GM18909 (cell line): Measurements from ENCODE around the gene CARF.
"Not testable (repeated sequence)": the region's sequence is repeated elsewhere in the genome, so short reads cannot be mapped to it uniquely, and the experiment has no call there.

Source experiments
- ATAC-seq: cut with Tn5 transposase; IDR thresholded peaks from one replicate; pipeline ENCODE4 v1.9.1; 2021; ENCODE audit warnings: mild to moderate bottlenecking; ENCODE audit not compliant: unreplicated experiment, poor library complexity

Gene CARF

DNA sequence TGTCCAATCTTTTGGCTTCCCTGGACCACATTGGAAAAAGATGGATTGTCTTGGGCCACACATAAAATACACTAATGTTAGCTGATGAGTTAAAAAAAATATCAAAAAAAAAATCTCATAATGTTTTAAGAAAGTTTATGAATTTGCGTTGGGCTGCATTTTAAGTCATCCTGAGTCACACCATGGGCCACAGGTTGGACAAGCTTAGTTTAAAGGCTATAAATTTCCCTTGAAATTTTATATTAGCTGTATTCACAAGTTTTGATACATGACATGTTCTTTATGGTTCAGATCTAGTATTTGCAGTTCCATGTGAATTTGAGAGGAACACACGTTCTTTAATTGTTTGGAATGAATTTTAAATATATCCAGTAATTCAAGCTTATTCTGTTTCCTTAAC lies 21.9 kb downstream of the CARF start:
- no peak for ATAC-seq

DNA sequence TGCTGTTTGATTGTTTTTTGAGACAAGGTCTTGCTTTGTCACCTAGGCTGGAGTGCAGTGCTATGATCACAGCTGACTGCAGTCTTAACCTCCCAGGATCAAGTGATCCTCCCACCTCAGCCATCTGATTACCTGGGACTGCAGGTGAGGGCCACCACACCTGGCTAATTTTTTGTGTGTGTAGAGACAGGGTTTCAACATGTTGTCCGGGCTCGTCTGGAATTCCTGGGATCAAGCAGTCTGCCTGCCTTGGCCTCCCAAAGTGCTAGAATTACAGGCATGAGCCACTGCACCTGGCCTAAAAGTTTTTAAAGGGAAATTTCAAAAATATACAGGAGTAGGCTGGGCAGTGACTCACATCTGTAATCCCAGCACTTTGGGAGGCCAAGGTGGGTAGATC lies 22.4 kb downstream of the CARF start:
- no peak for ATAC-seq

DNA sequence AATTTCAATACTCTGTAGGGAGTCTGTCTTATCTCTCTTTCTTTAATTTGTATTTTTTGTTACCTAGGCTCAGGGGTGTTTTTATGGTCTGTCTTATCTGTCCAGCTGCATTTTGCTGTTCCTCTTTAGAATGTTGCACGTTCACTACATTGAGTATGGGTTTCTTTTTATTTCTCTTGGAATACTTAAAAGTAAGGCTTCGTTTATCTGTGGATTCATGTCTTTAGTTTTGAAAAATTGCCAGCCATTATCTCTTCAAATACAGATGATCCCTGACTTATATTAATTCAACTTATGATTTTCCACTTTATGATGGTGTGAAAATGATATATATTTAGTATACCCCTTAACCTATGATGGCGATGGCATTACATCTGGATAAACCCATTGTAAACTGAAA lies 26.9 kb downstream of the CARF start:
- no peak for ATAC-seq

DNA sequence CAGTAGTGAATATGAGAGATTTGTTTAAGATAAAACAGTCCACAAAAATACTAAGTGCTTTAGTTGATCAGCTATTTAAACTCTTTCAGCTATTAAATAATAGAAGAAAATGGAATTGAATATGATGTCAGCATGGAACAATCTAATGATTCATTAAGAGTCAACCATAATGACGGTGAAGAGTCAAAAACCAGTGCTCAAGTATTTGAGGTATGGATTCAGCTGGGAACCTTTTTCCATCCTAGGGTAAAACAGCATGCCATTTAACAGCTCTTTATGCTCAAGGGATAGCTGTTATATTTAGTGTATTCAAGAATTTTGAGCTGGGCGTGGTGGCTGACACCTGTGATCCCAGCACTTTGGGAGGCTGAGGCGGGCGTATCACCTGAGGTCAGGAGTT lies 29.7 kb downstream of the CARF start:
- ATAC-seq = no peak

DNA sequence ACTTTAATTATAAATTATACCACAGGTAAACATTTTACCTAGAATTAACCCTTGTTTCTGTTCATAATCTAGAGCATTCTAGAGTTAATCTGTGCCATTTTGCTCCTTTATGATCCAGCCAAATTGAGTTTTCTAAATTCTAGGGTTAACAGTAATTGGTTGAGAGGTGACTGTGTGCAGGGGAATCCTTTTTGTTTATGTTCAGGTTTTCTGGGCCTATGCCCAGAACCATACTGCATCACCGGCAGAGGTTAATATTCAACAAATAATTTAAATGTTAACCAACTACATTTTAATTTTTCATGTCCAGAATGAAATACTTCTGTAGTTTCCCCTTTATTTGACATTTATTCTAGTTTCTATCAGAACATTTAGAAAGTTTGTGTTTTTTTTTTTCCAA lies 32.3 kb downstream of the CARF start:
- no peak for ATAC-seq

DNA sequence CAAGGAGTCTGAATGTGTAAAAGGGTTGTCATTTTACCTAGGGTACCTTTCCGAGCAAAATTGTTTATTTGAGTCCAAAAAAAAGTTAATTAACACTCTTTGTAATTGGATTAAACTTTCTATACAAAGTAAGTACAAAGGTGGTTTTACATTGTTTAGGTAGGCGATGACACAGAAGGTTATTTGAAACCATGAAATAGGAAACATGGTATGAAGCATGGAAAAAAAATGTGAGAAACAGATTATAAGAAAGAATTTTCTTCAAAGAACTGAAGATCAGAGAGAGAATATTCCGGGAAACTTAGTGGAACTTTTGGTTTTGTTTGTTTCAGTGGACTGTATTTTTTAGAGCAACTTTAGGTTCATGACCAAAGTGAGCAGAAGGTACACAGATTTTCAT lies 32.7 kb downstream of the CARF start:
- no peak for ATAC-seq

DNA sequence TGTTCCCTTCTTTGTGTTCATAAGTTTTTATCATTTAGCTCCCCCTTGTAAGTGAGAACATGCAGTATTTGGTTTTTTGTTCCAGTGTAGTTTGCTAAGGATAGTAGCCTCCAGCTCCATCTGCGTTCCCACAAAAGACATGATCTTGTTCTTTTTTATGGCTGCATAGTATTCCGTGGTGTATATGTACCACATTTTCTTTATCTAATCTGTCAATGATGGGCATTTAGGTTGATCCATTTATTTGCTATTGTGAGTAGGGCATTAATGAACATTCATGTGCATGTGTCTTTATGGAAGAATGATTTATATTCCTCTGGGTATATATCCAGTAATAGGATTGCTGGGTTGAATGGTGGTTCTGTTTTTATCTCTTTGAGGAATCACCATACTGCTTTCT lies 33.4 kb downstream of the CARF start:
- ATAC-seq = no peak

DNA sequence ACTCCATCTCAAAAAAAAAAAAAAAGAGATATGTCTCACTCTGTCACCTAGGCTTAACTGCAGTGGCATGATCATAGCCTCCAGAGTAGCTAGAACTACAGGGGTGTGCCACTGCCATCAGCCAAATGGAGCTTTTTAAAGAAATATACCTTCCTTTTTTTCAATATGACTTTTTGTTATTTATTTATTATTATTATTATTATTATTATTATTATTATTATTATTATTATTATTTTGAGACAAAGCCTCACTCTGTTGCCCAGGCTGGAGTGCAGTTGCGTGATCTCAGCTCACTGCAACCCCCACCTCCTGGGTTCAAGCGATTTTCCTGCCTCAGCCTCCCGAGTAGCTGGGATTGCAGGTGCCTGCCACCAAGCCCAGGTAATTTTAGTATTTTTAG lies 37.3 kb downstream of the CARF start:
- ATAC-seq = not testable (repeated sequence)

DNA sequence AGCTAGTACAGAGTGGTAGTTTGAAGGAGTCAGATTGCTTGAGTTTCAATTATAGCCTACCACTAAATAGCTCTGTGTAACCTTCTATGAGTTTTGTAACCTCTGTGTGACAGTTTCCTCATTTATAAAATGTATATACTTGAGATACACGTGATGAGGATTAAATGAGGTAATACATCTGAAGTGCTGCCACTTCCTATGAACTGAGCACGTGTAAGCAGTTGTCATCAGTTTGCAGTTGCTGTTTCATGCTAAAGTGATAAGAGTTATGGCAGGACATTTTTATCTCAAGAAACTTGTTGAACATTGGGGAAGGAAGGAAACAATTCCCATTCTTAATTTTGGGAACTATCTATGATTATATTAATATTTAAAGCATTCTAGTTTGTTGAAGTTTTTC lies 38.5 kb downstream of the CARF start:
- ATAC-seq = no peak

DNA sequence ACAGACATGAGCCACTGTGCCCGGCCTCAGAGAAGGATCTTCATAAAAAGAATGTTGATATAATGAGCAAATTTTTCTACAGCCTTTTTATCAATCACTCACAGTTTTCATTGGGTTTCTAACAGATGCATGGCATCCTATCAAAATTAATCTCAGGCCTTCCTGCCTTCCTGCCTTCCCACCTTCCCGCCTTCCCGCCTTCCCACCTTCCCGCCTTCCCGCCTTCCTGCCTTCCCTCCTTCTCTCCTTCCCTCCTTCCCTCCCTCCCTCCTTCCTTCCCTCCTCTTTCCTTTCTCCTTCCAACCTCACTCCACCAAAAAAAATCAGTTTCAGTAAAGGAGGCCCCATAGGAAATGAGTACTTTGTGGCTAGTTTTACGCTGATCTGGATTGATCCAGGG lies 48.4 kb downstream of the CARF start:
- ATAC-seq = no peak

DNA sequence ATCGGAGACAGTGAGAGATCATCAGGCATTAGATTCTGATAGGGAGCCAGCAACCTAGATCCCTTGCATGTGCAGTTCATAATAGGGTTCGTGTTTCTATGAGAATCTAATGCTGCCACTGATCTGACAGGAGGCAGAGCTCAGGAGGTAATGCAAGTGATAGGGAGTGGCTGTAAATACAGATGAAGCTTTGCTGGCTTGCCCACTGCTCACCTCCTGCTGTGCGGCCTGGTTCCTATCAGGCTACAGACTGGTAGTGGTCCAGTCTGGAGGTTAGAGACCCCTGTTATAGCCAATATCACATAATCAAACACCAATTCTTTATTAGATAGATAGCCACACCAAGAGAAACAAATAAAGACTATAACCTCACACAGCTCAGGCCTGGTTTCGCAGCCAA lies 51.6 kb downstream of the CARF start:
- ATAC-seq = no peak

DNA sequence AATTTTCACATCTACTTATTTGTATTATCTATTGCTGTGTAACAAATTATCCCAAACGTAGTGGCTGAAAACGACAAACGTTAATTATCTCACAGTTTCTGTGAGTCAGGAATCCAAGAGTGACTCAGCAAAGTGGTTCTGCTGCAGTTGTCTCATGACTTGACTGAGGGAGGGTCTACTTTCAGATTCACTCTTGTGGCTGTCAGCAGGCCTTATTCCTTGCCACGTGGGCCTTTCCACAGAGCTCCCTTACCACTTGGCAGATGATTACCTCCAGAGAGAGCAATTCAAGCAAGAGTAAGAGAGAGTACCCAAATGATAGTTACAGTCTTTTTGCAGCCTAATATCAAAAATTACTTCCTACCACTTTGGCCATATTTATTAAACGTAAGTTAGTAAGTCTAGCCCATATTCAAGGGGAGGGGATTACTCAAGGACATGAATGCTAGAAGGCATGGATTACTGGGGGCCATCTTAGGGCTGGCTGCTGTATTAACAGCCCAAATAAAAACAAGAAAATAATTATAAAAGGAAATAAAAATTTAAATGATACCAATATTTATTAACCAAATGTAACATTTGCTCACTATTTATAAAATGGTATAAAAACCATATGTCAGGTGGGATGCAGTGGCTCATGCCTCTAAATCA lies 53.9 kb downstream of the CARF start:
- ATAC-seq = peak; percentile 78

DNA sequence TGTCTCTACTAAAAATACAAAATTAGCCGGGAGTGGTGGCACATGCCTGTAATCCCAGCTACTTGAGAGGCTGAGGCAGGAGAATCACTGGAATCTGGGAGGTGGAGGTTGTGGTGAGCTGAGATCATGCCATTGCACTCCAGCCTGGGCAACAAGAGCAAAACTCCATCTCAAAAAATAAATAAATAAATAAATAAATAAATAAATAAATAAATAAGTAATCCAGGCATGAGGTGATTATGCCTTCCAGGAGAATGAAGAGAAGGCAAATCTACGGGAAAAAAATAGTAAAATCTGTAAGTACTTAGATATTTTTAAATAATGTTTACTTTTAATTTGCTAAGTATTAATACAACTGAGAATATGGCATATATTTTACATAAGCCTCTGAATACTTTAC lies 57.3 kb downstream of the CARF start:
- ATAC-seq = not testable (repeated sequence)

DNA sequence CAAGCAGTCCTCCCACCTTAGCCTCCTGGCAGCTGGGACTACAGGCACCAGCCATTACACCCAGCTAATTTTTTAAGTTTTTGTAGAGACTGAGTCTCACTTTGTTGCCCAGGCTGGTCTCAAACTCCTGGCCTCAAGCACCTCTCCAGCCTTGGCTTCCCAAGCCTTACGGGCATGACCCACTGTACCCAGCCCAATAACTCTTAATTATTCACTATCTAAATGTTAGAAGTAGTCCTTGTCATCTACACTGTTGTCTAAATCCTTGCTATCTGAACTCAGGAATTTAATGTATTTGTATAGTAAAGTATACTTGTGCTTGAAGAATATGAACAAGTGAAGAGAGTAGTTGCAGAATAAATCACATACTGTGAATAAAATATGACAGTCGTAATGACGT lies 64.7 kb downstream of the CARF start:
- no peak for ATAC-seq

DNA sequence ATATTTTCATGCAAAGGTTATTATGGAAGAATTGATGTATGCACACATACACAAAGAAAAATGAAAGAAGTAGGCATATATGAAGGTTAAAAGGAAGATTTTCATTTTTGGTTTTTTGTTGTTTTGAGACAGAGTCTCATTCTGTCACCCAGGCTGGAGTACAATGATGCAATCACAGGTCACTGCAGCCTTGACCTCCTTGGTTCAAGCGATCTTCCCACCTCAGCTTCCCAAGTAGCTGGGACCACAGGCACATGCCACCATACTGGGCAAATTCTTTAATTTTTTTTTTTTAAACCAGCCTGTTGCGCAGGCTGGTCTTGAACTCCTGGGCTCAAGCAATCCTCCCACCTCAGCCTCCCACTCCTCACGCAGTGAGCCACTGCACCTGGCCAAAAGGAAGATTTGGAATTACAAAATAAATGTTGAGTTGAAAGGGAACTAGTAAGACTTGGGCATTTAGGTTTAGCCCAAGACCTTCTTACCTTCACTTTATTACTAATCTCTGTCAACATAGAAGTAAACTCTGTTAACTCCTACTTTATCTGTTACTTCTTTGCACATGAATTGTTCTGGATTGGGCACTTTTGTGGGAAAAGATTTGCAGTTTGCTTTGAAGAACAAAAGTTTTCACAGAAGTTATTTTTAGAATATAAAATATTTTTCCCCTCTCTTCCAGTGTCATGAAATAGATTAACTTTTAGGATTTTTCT lies 70.9 kb downstream of the CARF start:
- no peak for ATAC-seq

DNA sequence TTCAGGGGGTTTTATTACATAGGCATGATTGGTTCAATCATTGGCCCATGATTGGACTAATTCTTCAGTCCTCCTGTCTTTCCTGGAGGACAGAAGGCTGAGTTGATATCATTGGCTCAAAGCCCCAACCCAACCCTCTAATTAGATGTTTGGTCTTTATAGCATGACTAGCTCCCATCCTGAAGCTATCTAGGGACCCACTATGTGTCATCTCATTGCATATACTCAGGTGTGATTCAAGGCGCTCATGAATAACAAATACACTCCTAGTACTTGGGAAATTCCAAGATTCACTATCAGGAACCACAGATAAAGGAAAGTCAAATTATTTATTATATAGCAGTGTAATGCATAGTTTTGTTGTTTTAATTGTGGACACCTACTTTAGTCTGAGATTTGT lies 77.7 kb downstream of the CARF start:
- no peak for ATAC-seq

DNA sequence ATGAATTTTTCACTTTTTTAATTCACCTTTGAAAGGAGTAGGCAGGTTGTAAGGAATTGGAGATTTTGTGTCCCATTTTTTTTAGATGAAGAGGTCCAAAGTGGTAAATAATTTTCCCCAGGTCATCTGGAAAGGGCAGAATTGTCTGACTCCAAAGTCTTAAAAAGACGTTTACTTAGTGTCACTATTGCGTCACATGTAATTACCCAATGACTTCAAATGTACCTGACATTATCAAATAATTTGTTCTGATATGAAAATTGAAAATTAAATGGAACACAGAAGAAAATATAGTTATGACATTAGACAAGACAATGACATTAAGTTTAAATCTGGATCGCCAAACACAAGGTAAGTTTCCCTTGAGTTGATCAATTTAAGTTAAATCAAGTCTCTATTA lies 78.4 kb downstream of the CARF start:
- ATAC-seq = no peak

DNA sequence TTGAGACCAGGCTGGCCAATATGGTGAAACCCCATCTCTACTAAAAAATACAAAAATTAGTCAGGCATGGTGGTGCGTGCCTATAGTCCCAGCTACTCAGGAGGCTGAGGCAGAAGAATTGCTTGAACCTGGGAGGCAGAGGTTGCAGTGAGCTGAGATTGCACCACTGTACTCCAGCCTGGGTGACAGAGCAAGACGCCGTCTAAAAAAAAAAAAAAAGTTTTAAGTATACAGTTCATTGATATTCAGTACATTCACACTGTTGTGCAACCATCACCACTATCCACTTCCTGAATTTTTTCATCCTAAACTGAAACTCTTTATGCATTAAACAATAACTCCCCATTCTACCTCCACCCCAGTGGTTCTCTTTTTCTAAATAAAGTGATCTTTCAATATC lies 85.0 kb downstream of the CARF start:
- ATAC-seq = not testable (repeated sequence)

DNA sequence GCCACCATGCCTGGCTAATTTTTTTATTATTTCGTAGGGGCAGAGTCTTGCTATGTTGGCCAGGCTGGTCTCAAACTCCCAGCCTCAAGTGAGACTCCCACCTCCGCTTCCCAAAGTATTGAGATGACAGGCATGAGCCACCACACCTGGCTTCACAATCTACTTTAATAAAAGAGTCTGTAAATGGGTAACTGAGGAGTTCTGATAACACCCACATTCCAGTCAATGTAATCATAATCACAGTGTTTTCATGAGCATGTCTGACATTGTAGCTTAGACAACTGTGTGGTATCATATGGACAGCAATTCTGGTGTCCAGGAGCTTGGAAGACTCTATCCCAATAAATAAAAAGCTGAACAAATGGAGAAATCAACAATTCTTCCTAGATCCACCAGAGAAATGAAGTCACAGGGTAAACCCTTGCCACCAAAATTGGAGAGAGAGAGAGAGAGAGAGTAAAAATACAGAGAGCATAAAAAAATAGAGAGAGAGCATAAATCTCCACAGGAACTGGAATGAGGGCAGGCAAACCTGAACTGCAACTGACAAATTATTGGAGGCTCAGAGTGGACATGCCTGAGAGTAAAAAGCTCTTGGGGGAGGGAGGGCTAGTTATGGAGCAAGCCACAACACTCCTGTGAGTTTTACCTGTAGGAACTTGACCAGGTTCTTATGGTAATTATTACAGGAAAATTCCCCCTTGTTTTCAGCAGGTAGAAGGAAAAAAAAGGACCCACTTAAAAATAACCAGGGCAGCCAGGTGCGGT lies 90.2 kb downstream of the CARF start:
- ATAC-seq = no peak

DNA sequence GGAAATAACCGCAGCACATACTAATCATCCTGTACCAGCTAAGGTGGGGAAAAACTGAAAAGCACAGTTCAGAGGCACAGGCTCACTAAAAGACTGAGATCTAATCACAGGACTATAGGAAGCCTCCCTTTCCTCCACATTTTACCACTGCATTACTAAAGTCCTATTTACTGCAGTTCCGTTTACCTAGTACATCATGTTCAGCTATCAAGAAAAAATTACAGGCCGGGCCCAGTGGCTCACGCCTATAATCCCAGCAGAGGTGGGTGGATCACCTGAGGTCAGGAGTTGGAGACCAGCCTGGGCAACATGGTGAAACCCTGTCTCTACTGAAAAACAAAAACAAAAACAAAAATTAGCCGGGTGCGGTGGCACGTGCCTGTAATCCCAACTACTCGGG lies 91.6 kb downstream of the CARF start:
- no peak for ATAC-seq

DNA sequence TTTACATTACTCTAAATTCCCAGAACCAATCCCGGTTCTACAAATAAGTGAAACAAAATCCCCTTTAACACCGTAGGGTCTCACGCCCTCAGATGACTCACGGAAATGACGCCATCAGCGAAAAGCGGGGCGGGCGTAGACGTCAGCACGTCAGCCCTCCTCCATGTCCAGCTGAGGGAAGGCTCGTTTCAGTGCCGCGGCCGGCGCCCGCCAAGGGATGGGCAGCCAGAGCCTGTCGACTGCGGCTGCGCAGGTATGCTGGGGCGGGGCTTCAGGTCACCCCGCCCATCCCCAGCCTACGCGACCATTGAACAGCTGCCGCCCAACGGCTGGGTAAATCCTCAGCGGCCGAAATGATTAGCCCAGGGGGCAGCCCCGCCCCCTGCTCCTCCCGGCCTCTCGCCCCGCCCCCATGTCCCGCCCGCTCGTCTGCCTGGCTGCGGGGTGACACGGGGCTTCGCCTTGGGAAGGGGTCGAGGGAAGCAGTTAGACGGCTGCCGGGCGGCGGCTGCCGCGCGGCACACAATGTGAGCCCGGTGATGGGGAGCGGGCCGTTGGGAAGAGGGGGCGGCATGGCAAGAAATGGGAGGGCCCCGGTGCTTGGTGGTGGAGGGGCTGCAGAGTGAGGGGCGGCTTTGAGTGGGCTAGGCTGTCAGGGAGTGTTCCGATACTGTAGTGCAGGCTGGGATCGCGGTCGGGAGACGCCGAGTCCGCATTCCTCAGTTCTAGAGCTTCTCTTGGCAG lies 102.6 kb downstream of the CARF start, which contains the start of gene NBEAL1:
Gene NBEAL1, plus strand, starts transcription at position 420 of the 744 bp plus-strand sequence. CDS start 1,510 bp downstream, outside the sequence.
- peak; percentile 98 for ATAC-seq
